NB4 (cell line): ENCODE data around the gene TIMELESS.

Experiments used
- MAX ChIP-seq: IDR thresholded peaks from 2 replicates; pipeline ENCODE4 v1.6.1; 2011; ENCODE audit warnings: low read depth, low read length
- TF ChIP-seq, protein P1 (sequence below): IDR thresholded peaks from one replicate; pipeline ENCODE4 v1.5.1; 2012; ENCODE audit warnings: low read depth, low read length

GRCh38 chr12:56408799-56409417 is 40.3 kb downstream of the TIMELESS start:
- TF ChIP-seq, protein P1, sequence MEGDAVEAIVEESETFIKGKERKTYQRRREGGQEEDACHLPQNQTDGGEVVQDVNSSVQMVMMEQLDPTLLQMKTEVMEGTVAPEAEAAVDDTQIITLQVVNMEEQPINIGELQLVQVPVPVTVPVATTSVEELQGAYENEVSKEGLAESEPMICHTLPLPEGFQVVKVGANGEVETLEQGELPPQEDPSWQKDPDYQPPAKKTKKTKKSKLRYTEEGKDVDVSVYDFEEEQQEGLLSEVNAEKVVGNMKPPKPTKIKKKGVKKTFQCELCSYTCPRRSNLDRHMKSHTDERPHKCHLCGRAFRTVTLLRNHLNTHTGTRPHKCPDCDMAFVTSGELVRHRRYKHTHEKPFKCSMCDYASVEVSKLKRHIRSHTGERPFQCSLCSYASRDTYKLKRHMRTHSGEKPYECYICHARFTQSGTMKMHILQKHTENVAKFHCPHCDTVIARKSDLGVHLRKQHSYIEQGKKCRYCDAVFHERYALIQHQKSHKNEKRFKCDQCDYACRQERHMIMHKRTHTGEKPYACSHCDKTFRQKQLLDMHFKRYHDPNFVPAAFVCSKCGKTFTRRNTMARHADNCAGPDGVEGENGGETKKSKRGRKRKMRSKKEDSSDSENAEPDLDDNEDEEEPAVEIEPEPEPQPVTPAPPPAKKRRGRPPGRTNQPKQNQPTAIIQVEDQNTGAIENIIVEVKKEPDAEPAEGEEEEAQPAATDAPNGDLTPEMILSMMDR, result no peak
- no peak for TF ChIP-seq MAX
